Measurements from ENCODE around the gene PNMA8B.
"Not testable (repeated sequence)": the region's sequence is repeated elsewhere in the genome, so short reads cannot be mapped to it uniquely, and the experiment has no call there.

PNMA8B gene

GRCh38 chr19:46495786-46496099, at the start of gene PNMA8B:
TSS of gene PNMA8B (minus strand) at chr19:46495867. CDS start at chr19:46495465, 402 bp downstream.
- peak; percentile 68 to 71 for DNase-seq

GRCh38 chr19:46544651-46545050, 49.0 kb upstream of the PNMA8B start:
- no peak for DNase-seq

- peak; percentile 72 to 85 for DNase-seq
Observed at GRCh38 chr19:46542428-46543230, 47.0 kb upstream of the PNMA8B start.

- DNase-seq = peak in 1 of 2 donors; percentile 10
Observed at GRCh38 chr19:46537136-46538097, 41.8 kb upstream of the PNMA8B start.

- DNase-seq = no peak
Observed at GRCh38 chr19:46536391-46536790, 40.7 kb upstream of the PNMA8B start.

- no peak for DNase-seq
Observed at GRCh38 chr19:46533621-46534081, 38.0 kb upstream of the PNMA8B start.

GRCh38 chr19:46533078-46533620, 37.5 kb upstream of the PNMA8B start:
- DNase-seq = peak; percentile 33 to 38

- no peak for DNase-seq
Observed at GRCh38 chr19:46530636-46531035, 35.0 kb upstream of the PNMA8B start.

- DNase-seq = peak; percentile 42 to 53
Observed at GRCh38 chr19:46529622-46530451, 34.2 kb upstream of the PNMA8B start.

- DNase-seq = no peak
Observed at GRCh38 chr19:46528601-46529590, 33.2 kb upstream of the PNMA8B start.

GRCh38 chr19:46526801-46527200, 31.1 kb upstream of the PNMA8B start:
- DNase-seq = not testable (repeated sequence)

- no peak for DNase-seq
Observed at GRCh38 chr19:46524308-46524707, 28.6 kb upstream of the PNMA8B start.

- not testable (repeated sequence) for DNase-seq
Observed at GRCh38 chr19:46522988-46523387, 27.3 kb upstream of the PNMA8B start.

GRCh38 chr19:46521241-46521868, 25.7 kb upstream of the PNMA8B start:
- DNase-seq = no peak

- DNase-seq = no peak
Observed at GRCh38 chr19:46520616-46521015, 24.9 kb upstream of the PNMA8B start.

- no peak for DNase-seq
Observed at GRCh38 chr19:46517471-46517870, 21.8 kb upstream of the PNMA8B start.

- DNase-seq = peak in 1 of 2 donors; percentile 20
Observed at GRCh38 chr19:46515879-46516350, 20.2 kb upstream of the PNMA8B start.

GRCh38 chr19:46515290-46515609, 19.6 kb upstream of the PNMA8B start:
- DNase-seq = no peak

GRCh38 chr19:46514589-46515289, 19.1 kb upstream of the PNMA8B start:
- DNase-seq = no peak

All from hippocampal formation (tissue), 2 donors.